CD4-positive, alpha-beta T cell treated with Interleukin-4 for 1 hour (primary cell): ENCODE data around the gene VAC14.

ENCODE experiments used
- DNase-seq, 2 donors: peaks; one replicate each; pipeline ENCODE4 v3.0.0-alpha.2; 2020 to 2022

Gene VAC14

DNA sequence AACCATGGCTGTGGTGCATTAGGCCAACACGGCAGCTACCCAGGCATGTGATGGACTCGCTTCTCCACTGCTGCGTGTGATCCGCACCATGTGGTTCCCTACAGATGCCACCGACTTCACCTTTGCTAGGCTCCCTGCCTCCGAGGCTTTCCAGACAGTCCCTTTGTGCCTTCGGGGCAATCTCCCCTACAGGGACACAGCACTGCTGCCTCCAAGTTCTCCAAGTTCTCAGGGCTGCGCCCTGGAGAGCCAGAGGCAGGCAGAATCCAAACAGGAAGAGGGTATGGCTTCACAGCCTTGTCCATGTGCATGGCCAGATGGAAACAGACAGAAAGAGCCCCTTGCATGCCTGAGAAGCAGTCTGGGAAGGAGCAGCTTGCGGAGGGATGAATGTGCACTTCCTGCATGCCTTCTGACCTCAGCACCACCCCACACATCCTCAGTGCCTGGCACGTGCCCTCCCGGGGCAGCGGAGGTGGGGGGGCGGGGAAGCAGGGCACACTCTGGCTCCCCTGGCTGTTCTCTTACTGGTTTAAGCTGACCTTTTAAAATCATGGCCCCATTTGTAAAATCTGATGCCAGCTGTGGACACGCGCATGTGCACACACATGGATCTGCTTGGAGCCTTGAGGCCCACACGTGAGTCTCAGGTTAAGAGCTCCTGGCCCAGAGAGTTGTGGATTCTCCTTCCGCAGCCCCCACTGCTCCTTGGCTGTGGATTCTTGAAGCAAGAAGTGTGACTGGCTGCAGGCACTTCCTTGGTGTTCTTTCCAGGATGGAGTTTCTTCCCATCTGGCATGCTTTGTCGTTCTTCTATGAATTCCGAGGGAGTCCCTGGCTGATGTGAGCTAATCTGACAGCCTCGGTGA lies 59.8 kb downstream of the VAC14 start:
- no peak for DNase-seq

DNA sequence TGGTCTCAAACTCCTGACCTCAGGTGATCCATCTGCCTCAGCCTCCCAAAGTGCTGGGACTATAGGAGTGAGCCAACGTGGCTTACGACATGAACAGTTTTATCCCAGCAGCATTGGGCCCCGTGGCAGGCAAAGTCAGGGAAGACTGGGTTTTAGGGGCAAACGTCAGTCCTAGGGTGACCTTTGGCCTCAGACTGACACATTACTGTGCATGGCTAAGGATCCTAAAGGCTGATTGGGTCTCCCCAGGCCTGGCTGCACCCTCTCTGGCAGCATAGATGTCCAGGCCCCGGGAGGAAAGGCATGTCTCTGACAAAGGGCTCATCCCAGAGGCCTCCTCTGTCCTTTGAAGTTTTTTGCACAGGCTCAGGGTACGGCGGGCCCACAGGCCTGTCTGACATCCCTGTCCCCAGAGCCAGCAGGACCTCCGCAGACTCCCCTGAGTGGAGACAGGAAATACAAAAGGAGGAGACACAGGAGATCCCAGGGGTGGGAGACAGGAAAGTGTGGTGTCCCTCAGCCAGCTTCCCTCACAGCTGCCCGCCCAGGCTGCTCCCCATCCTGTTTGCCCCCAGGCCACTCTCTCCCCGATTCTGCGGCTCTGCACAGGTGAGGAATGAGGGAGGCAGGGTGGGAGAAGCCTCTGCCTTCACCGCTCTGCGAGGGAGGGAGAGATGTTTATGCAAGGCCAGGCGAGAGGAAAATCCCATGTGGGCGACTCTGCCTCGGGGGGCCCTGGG lies 60.6 kb downstream of the VAC14 start:
- no peak for DNase-seq

DNA sequence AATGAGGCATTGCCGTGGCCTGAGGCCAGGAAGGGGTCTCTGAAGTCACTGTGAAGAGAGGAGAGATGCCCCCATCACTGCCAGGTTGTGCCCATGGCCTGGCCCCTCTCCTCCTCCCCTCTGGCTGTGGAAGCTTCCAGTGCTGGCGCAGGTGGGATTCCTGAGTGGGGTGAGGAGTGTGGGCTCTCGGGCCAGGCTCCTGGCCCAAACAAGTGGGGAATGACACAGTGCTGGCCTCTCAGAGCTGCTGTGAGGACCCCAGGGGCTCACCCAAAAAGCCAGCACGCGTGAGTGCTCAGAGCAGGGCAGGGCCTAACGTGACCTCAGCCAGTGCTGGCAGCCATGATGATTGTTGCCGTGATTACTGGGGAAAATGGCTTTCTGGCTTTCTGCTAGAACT lies 61.6 kb downstream of the VAC14 start:
- DNase-seq: no peak

DNA sequence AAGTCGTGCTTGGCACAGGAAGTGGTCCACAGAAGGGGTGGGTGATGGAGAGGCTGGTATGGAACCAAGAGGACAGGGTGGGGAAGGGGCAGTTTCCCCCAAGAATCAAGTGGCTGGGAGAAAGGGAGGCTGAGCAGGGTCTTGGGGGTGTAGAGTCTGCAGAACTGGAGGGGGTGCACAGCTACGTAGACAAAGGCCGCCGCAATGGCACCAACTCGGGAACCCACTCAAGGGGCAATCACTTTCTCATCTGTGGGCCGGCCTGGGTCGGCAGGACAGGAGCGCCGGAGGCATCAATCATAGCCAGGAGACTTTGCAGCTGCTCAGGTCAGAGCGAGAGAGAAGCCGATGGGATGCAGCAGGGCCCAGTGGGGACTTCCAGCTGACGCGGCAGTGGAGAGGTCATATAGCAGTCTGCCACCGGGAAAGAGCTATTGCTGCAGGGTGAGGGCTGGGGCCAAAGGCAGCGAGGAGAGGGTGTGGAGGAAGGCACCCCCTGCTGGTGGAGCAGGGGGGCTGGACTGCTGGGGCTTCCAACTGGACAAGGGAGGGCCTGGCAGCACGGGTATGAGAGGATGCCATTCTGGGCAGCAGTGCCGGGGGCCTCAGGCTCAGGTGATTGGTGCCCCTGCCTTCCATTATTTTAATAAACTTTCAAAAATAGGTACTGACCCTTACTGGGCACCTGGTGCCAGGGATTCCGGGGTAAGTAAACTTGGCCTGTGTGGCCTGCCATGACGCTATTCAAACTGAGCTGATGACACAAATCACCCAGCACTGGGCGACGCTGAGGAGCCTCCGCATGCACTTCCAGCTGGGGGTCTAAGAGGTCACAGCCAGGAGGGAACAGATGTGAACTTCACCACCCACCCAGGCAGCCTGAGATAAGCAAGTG lies 62.6 kb downstream of the VAC14 start:
- DNase-seq: peak; percentile 14 to 38

DNA sequence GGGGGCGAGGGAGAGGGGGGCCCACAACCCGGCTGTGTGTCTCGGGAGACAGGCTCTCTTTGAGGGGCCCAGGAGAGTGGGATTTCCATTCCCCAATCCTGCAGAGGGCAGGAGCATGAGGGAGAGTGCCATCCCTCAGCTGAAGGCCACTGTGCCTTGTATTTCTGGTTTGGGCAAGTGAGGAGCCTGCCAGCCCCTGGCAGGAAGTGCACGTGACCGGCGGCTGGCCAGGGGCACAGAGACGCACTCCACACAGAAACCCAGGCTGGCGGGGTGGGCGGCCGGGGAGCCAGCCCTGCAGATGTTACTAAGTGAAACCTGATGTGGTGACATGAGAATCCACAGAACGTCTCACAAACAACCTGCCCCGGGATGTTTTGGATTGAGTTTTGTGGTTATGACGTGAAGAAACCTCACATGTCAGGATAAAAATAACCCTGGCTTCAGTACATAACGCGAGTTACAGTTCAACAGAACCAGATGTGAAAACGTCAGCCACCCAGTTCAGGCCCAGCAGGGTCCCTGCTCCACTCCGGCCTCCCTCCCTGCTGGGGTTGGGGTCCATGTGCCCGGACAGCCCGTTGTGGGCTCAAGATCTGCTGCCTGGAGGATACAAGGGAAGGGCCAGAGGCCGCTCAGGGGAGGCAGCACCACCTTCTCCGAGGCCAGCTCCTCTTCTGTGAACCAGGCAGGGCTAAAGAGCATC lies 63.4 kb downstream of the VAC14 start:
- peak; percentile 77 to 80 for DNase-seq

DNA sequence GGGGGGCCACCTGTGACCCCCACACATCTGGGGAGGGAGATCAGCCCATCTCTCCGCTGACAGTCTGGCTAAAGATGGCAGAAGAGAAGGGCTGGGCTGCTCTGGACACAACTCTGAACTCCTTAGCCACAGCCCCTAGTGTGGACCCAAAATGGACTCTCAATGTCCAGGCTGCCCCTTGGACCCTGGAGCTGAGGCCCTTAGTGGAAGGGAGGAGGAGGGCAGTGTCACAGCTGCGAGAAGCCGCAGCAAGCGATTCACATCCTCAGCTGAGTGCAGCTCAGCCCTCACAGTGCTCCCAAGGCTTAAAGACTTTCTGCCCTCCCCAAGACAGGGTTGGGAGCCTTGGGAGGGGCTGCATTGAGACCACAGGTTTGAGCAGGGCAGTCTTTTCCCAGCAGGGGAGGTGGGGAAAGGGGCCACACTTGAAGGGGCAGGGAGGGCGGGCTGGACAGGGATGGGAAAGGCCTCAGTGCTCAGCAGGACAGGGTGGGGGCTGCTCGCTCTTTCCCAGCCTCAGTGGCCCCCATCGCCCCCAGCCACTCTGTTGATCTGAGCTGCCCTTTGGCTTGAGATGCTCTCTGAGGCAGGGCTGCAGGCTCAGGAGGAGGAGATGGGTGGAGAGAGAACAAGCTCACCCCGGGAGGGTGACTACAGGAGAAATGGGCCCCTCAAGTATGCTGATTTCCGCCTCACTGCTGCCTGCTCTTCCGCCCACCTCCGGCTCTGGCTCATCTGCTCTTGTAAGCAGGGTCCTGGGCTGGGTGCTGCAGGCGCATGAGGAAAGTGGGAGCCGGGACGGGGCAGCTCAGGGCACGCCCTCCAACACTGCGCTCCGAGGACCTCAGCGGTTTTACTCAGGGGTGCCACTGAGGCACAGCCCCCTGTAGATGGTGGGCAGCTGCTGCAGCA lies 64.2 kb downstream of the VAC14 start:
- DNase-seq: no peak

DNA sequence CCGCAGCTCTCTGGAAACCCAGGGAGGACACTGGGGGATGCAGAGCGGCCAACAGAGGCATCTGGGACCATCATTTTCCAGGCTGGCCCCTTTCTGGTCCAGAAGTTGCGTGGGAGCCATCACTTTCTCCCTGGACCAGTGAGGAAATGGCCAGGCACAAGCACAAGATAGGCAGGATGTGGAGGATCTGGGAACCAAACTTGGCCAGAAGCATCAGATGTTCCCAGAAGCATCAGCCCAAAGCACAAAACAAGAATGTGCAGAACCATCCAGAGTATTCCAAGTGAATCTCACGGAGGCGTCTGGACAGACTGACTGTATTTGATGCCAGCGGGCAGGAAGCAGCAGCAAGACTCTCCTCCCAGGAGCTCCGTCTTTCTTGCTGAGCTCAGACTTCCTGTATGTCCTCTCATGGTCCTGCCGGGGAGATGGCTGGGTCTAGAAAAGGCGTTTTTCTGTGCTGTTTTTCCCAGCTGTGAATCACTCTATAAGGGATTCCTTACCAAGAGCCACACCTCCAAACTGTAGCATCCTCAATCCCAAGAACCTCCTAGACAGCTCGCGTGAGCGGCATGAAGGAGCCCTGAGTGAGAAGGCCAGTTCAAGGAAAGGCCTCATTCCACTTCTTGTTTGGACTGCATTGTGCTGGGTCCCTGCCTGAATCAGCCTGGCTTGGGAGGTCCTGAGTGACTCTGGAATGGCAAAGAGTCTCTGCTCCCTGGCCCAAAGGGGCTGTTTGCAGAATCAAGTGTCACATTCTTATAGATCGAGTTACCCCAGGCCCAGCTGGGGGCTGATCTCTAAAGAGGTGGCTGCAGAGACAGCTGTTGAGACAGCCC lies 65.6 kb downstream of the VAC14 start:
- DNase-seq: no peak

DNA sequence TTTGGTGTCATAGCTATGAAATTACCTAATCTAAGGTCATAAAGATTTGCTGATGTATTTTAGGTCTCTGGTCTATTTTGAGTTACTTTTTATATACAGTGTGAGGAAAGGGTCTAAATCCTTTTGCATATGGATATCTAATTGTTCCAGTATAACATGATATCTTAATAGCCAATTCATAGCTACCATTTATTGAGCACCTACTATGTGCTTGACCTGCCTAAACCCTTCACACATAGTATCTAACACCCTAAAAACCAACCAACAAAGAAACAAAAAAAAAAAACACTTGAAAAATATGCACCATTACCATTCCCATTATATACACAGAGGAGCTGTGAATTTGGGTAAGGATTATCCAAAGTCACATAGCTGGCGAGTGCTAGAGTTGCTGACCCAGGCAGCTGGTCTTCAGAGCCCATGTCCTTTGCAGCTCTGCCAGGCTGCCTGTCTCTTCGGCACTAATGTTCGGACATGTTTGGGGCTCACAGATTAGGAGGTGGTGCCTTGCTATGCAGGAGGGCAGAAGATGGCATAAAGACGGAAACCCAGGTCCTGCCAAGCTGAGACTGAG lies 66.3 kb downstream of the VAC14 start:
- DNase-seq: no peak

DNA sequence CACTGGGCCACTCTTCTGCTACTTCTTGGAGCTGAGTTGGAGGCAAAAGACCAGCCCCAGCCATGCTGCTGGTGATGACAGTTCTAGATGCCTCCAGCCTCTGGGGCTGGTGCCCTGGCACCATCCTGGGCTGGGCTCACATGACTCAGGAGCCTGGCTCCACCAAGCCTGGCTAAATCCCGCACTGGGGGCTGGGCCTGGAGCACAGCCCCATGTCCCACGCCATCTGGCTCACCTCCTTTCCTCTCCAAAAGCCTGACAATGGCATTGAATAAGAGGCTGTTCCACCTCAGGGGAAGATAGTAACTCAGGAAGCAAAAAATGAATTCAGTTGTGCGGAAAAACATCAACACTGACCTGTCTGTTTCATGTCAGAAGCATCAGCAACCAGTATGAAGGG lies 70.0 kb downstream of the VAC14 start:
- DNase-seq: no peak

DNA sequence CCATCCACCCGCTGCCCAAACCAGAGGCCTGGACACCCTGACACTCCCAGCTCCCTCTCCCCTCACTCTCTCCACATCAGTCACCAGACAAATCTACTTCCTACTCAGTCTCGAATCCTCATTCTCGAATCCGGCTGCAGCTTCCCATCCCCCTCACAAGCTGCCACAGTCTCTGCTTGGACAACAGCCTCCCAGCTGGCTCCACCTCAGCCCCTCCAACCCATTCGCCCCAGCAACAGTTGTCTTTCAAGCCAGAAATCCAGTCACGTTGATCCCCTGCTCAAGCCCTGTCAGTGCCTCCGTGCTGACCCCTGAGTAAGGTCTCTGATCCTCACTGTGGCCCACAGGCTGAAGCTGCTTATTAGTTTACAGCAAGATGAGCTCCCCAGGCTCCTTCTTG lies 70.9 kb downstream of the VAC14 start:
- DNase-seq: no peak

DNA sequence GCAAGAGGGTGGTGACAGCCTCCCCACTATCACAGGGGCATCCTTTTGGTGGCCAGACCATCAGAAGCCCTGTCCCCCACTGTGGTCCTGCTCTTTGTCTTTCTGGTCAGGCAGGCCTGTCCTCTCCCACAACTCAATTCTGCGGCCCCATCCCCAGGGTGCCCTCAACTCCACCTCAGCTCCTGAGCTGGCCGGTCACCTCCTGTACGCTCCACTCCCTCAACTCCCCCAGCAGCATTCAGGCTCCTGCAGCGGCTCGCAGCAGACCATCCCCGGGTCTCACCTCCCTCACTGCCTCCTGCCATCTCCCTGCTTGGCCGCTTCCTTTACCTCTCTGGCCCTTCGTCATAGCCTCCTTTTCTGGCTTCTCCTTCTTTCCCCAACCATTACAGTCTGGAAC lies 71.7 kb downstream of the VAC14 start:
- no peak for DNase-seq

DNA sequence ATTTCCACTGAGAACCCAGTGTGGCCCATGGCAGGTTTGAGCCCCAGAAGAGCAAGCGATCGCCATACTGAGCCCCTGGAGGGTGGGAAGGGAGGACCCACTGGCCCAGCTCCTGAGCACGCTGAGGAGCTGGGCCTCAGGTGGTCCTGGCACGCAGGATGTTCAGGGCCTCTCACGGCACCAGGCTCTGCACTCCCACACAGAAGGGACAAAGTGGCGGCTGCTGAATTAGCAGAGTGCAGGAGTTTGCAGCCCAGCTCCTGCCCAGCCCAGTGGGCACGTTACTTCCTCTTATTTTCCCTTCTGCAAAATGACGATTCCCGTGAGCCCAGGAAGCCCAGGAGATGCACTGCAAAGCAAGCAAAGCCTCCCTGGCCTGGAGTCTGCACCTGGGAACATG lies 72.8 kb downstream of the VAC14 start:
- DNase-seq: no peak

DNA sequence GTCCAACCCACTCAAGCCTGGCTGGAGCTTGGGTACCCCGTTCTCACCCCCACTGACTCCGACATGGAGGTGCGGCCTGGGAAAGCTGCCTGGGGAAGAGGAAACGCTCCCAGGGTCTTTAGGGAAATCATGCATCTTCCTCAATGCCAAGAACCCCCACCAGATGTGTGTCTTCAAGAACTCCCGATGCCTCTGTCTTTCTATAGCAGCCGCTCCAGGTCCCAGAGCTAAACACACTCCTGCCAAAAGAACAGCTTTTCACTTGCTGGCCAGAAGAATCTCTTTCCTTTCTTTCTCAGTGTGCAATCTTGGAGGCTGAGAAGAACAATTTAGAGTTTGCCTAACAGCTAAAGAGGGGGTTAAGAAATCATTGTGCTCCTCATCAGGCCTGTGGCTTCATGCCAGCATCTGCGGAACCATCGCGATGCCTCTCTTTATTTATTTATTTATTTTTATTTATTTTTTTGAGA lies 74.0 kb downstream of the VAC14 start:
- no peak for DNase-seq

DNA sequence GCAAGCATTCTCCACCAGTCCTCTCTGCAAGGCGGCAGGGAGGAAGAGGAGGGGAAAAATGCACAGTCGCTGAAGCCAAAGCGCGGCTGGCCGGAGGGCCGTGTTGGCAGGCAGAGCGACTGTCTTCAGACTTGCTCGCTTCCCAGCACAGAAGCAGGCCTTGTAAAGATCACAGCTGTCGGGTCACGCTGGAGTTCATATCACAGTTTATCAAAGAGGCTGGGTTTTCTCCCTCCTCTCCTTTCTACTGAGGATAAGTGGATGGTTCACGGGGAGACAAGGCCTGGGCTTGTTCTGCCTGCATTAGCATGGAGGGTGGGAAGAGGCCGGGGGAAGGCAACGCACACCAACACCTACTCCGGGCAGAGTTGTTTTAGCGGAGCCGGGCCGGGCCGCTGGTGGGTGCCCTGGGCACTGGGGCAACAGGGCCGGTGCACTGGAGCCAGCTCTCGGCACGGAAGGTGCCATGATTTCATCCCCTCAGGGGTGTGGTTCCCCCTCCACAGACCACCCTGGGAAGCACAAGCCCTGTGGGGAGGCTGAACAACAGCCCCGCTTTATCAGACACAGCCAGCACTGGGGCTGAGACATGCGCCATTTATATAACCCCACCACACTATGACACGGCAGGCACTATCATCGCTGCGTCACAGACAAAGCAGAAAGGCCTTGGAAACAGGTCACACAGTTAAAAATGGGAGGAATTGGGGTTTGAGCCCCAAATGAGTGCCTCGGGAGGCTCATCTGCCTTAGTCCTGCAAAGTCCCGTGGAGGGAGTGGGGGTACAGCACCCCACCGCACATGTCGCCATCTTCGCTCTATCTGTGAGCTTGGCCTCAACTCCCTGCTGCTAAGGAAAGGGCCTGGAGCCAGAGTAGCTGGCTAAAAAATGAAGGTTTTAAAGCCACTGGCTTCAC lies 74.8 kb downstream of the VAC14 start:
- no peak for DNase-seq

DNA sequence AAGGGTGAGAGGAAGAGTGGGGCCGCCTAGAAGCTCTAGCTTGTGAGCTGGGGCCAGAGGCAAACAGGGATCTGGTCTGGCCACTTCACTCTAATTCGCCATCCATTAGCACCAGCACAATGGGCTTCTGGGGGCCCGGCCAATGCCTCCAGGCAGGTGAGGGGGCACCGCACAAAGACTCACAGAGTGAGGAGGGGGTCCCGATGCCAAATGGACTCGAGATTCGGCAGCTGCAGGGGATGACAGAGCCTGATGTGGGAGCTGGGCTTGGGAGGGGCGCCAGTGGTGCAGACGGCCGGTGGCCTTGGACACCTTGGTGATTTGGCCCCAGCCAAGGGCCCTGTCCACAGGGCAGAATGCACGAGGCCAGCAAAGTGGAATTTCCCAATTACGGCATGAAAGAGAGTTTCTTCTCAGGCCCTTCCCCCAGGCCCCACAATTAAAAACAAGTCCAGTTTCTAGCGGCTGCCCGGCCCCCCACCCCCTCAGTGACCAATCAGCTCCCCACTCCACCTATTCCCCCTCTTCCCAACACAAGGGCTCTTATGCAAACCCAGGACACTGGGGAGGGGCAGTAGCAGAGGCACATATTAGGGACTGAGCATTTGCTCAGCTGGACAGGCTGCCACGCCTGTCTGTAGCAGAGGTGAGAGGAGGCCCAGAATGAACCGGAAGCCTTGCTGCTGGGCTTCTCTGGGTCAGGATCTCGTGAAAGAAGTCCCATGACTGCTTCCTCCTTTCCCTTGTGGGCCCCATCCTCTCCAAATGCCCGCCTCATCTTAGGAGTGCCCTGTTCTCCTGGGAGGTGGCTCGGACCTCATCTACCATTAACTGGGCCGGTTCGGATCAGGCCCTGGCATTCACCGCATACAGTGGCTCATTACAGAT lies 75.7 kb downstream of the VAC14 start:
- DNase-seq: no peak

DNA sequence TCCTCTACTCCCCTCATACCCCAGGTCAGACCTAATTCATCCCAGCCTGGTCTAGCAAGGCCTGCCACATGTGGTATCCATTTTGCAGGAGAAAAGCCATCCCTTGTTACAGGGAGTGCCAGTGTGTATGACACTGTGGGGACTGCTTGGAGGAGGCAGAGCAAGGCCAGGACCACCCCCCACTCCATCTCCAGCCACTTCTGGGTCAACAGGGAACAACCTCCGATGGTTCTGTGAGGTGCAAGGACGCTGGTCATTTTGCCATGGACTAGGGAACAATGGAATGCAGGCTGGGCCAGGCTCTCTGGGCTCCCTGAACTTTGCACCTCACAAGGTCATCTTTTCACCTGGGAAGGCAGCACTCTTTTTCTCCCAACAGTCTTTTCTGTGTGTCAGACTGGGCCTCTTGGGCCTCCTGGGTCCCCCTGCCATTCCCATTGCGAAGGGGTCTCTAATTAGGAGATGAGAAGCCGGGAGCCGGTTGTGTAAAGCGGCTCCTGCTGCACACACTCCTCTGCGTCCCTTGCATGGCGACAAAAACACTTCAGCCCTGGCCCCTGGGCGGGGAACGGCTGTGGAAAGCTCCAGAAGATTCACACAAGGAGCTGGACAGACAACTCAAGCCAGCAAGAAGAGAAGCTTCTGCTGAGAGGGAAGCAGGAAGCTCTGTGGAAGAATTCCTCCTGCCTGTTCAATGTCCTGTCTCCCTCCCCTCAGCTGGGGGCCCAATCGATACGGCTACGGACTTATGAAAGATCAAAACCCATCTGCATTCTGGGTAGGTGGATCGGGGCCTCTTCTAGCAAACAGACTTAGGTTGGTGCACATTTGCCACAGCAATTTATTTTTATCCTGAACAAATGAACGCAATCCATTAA lies 76.6 kb downstream of the VAC14 start:
- DNase-seq: no peak

DNA sequence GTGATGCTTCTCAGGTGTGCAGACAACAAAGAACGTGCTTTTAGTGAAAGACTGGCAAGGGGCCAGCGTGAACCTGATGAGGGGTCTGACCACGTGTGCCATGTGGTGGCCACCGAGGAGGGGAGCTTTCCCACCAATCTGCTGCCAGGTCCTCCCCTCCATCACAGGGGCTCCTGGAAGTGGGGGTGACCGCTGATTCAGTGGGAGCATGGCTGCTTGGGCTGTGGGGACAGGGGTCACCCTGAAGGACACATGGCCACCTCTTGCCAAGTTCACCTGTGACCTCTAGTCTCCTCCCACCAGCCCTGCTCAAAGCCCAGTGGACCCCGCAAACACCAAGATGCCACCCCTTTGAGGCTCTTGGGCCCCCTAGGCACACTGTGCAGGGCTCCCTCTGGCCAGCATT lies 77.2 kb downstream of the VAC14 start:
- no peak for DNase-seq
